Measurements from ENCODE around the gene LRBA.

LRBA gene

GRCh38 chr4:150874338-150875226 lies 140.5 kb downstream of the LRBA start:
- Histone ChIP-seq H3K36me3 (ENCODE audit: control insufficient read depth, low read length) (peaks cover 13% of the 10 kb centered on the region), H3K27me3 (ENCODE audit: control insufficient read depth, low read length) (no peaks in the 10 kb centered on the region), H3F3A (ENCODE audit: control insufficient read depth, insufficient read depth) (0 out of 2 replicates have a peak, but pooled peaks cover 7% of the 10 kb centered on the region), H4K20me1 (ENCODE audit: control insufficient read depth, insufficient read depth, low read depth, low read length) (no peaks in the 10 kb centered on the region), H3K4me2 (ENCODE audit: low read length) (no peak overlapping the region), H3K9me3 (ENCODE audit: control insufficient read depth, insufficient read depth, low read length) (no peaks in the 10 kb centered on the region), H3K4me3 (ENCODE audit: low read length) (no peak overlapping the region), H3K79me2 (ENCODE audit: control insufficient read depth, low read length) (peaks cover 5% of the 10 kb centered on the region; the same call in 1 of the 2 replicates), H3K4me1 (ENCODE audit: control insufficient read depth, low read length) (no peaks in the 10 kb centered on the region), H3K27ac (ENCODE audit: low read depth, low read length) (no peak overlapping the region), H3K9me2 (replicated peaks; ENCODE audit: control insufficient read depth, low read length) (no peaks in the 10 kb centered on the region)
- TF ChIP-seq EZH2phosphoT487 (IDR thresholded peaks at IDR 0.05; ENCODE audit: borderline replicate concordance, low read length) (no peak), CTCF (IDR thresholded peaks at IDR 0.05; ENCODE audit: low read depth, low read length, poor library complexity, severe bottlenecking) (no peak)

- Histone ChIP-seq H3K4me3 (ENCODE audit: low read length) (no peak overlapping the region), H3K27me3 (ENCODE audit: control insufficient read depth, low read length) (no peaks in the 10 kb centered on the region), H3K36me3 (ENCODE audit: control insufficient read depth, low read length) (peaks cover 7% of the 10 kb centered on the region), H3K79me2 (ENCODE audit: control insufficient read depth, low read length) (no peaks in the 10 kb centered on the region), H4K20me1 (ENCODE audit: control insufficient read depth, insufficient read depth, low read depth, low read length) (no peaks in the 10 kb centered on the region), H3K27ac (ENCODE audit: low read depth, low read length) (no peak overlapping the region), H3K9me3 (ENCODE audit: control insufficient read depth, insufficient read depth, low read length) (no peaks in the 10 kb centered on the region), H3K4me1 (ENCODE audit: control insufficient read depth, low read length) (no peaks in the 10 kb centered on the region), H3K4me2 (ENCODE audit: low read length) (no peak overlapping the region), H3K9me2 (replicated peaks; ENCODE audit: control insufficient read depth, low read length) (no peaks in the 10 kb centered on the region), H3F3A (ENCODE audit: control insufficient read depth, insufficient read depth) (peaks cover 12% of the 10 kb centered on the region; the same call in 1 of the 2 replicates)
- TF ChIP-seq CTCF (IDR thresholded peaks at IDR 0.05; ENCODE audit: low read depth, low read length, poor library complexity, severe bottlenecking) (peak; percentile 59), EZH2phosphoT487 (IDR thresholded peaks at IDR 0.05; ENCODE audit: borderline replicate concordance, low read length) (no peak)
These were observed 147.9 kb downstream of the LRBA start for GRCh38 chr4:150867148-150867547.

GRCh38 chr4:150863456-150863855 lies 151.6 kb downstream of the LRBA start:
- no peaks in the 10 kb centered on the region for H3K79me2 ChIP-seq (ENCODE audit: control insufficient read depth, low read length)
- no peaks in the 10 kb centered on the region for H3K9me3 ChIP-seq (ENCODE audit: control insufficient read depth, insufficient read depth, low read length)
- no peak overlapping the region for H3K4me3 ChIP-seq (ENCODE audit: low read length)
- no peak overlapping the region for H3K27ac ChIP-seq (ENCODE audit: low read depth, low read length)
- H3K27me3 ChIP-seq (ENCODE audit: control insufficient read depth, low read length), result no peaks in the 10 kb centered on the region
- no peaks in the 10 kb centered on the region for H3K9me2 ChIP-seq (replicated peaks; ENCODE audit: control insufficient read depth, low read length)
- no peak overlapping the region for H3K4me2 ChIP-seq (ENCODE audit: low read length)
- H4K20me1 ChIP-seq (ENCODE audit: control insufficient read depth, insufficient read depth, low read depth, low read length), result no peaks in the 10 kb centered on the region
- no peaks in the 10 kb centered on the region; the same call in 1 of the 2 replicates for H3K36me3 ChIP-seq (ENCODE audit: control insufficient read depth, low read length)
- peaks cover 5% of the 10 kb centered on the region; the same call in 1 of the 2 replicates for H3F3A ChIP-seq (ENCODE audit: control insufficient read depth, insufficient read depth)
- TF ChIP-seq CTCF (IDR thresholded peaks at IDR 0.05; ENCODE audit: low read depth, low read length, poor library complexity, severe bottlenecking), result no peak
- no peak for TF ChIP-seq EZH2phosphoT487 (IDR thresholded peaks at IDR 0.05; ENCODE audit: borderline replicate concordance, low read length)
- no peaks in the 10 kb centered on the region for H3K4me1 ChIP-seq (ENCODE audit: control insufficient read depth, low read length)
